Nephron progenitor cell (in vitro differentiated cells): ENCODE data around the gene NCOA7.
A peak's percentile ranks its signal among the peaks of the same experiment; 100 is the strongest.

Source experiments
- DNase-seq: peaks from one replicate; pipeline ENCODE4 v3.0.0; 2021
- H3K27ac Mint-ChIP-seq: 2 replicates; pipeline ENCODE4 v1.8.0; 2021; ENCODE audit warnings: mild to moderate bottlenecking, moderate library complexity, mixed read lengths
- H3K27me3 Mint-ChIP-seq: 2 replicates; pipeline ENCODE4 v1.8.0; 2021; ENCODE audit warnings: mild to moderate bottlenecking, low read depth, mixed read lengths; ENCODE audit not compliant: poor library complexity
- H3K36me3 Mint-ChIP-seq: 2 replicates; pipeline ENCODE4 v1.8.0; 2021; ENCODE audit warnings: low read depth, mixed read lengths
- H3K4me1 Mint-ChIP-seq: 2 replicates; pipeline ENCODE4 v1.8.0; 2021; ENCODE audit warnings: mixed read lengths
- H3K4me3 Mint-ChIP-seq: 2 replicates; pipeline ENCODE4 v1.8.0; 2021; ENCODE audit warnings: mild to moderate bottlenecking, moderate library complexity, mixed read lengths
- H3K9me3 Mint-ChIP-seq: 2 replicates; pipeline ENCODE4 v1.8.0; 2021; ENCODE audit warnings: mild to moderate bottlenecking, moderate library complexity, mixed read lengths
- TF ChIP-seq, protein P1 (sequence below): fragments of 200-600 bp; sonication (generic); IDR thresholded peaks from 2 replicates; pipeline ENCODE4 v1.5.0; 2021; ENCODE audit warnings: antibody characterized with exemption

The NCOA7 gene

DNA sequence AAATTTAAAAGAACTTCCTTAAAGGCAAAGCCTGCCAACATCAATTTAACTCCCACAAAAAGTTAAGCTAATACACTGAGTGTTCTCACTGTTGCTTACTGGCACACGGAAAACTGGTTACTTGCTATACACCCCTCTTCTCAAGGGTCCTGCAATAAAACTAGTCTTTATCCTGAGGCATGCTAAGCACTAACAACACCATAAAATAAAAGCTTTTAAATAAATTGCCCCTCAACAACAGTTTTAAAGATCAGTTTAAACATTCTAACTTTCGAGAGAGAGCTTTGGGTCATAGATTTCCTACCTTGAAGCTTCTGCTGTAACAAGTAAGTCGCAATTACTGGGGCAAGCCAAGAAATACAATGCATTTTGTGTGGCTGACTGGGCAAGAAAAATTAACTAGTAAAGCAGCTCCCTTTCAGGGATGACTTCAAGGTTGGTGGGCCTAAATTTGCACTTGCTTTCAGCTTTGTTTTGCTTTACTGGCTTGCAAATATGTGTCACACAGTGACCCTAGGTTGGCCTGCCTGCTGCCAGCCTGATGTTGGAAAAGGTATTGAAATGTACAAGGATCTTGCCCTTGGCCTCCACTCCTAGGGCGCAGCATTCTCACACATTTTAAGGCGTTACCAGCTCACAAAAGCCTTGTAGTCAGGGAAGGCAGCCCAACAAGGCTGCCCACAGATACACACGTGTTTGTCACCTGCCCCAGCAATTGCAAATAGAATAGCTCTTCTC, 45.3 kb upstream of the NCOA7 start:
- TF ChIP-seq, protein P1, sequence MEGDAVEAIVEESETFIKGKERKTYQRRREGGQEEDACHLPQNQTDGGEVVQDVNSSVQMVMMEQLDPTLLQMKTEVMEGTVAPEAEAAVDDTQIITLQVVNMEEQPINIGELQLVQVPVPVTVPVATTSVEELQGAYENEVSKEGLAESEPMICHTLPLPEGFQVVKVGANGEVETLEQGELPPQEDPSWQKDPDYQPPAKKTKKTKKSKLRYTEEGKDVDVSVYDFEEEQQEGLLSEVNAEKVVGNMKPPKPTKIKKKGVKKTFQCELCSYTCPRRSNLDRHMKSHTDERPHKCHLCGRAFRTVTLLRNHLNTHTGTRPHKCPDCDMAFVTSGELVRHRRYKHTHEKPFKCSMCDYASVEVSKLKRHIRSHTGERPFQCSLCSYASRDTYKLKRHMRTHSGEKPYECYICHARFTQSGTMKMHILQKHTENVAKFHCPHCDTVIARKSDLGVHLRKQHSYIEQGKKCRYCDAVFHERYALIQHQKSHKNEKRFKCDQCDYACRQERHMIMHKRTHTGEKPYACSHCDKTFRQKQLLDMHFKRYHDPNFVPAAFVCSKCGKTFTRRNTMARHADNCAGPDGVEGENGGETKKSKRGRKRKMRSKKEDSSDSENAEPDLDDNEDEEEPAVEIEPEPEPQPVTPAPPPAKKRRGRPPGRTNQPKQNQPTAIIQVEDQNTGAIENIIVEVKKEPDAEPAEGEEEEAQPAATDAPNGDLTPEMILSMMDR: no peak
- H3K9me3 Mint-ChIP-seq: no peaks in the 10 kb centered on the region
- DNase-seq: no peak
- H3K4me1 Mint-ChIP-seq: peaks cover 56% of the 10 kb centered on the region
- no peaks in the 10 kb centered on the region for H3K27me3 Mint-ChIP-seq
- no peak overlapping the region for H3K27ac Mint-ChIP-seq
- no peaks in the 10 kb centered on the region for H3K36me3 Mint-ChIP-seq
- H3K4me3 Mint-ChIP-seq: peak overlapping the region; percentile 89

DNA sequence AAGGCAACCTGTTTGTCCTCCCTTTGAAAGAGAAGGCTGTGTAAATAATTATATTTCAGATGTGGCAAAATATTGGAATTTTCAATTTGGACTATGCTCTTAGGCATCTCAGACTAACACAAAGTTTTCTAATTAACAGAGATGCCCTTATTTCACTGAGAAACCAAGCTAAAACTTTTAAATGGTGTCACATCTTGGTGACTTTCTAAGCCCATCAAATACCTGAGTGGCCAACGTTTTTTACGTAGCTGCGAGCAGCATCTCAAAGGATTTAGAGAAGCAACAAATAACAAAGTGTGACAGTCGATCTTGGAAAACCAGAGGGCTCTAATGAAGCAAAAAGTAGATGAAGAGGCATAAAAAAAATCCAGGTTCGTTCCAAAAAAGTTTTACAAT, 44.7 kb upstream of the NCOA7 start:
- no peaks in the 10 kb centered on the region for H3K9me3 Mint-ChIP-seq
- TF ChIP-seq, protein P1: no peak
- peak overlapping the region; percentile 89 for H3K4me3 Mint-ChIP-seq
- no peaks in the 10 kb centered on the region for H3K27me3 Mint-ChIP-seq
- H3K4me1 Mint-ChIP-seq: peaks cover 61% of the 10 kb centered on the region
- DNase-seq: no peak
- H3K36me3 Mint-ChIP-seq: no peaks in the 10 kb centered on the region
- peak overlapping the region; percentile 91 for H3K27ac Mint-ChIP-seq

DNA sequence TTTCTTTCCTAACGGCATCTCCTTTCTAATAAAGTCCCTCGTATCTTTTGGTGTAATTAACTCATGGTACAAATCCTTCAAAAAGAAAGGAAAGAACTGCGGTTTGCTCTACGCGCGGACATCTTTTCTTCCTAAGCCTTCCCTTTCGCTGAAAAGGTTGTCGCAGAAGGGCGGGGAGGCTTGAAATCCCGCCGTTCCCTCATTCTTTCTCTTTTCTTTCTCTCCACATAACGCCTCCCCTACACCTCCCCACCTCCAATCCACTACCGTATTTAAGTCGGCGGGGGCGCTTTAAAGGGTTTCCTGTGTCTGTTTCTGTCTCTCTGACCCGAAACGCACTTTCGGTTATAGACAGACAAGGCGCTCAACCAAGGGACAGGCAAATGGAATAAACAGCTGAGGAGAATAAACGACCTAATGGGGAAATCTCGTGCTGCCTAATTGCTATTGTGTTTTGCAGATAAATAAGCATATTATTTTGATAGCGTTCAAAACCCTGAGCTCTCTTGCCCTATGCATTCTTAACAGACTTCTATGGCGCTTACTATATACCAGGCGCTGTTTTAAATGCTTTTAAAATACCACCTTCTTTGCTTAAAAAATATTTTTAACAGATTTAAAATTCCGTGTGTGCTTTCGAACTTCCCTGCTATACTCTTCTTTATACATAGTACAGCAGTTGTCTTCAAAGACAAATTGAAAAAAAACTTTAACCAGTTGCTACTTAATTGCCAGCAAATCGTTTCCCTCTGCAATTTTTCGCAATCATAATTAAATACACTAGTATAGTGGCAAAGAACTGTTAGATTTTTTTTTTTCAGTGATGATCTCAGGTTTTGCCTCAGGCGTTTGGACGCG, 43.8 kb upstream of the NCOA7 start:
- peak; percentile 66 for DNase-seq
- Mint-ChIP-seq H3K36me3 (no peaks in the 10 kb centered on the region), H3K4me3 (peak overlapping the region; percentile 89), H3K27ac (peak overlapping the region; percentile 91), H3K4me1 (peaks cover 68% of the 10 kb centered on the region), H3K27me3 (no peaks in the 10 kb centered on the region), H3K9me3 (no peaks in the 10 kb centered on the region)
- TF ChIP-seq, protein P1: no peak

DNA sequence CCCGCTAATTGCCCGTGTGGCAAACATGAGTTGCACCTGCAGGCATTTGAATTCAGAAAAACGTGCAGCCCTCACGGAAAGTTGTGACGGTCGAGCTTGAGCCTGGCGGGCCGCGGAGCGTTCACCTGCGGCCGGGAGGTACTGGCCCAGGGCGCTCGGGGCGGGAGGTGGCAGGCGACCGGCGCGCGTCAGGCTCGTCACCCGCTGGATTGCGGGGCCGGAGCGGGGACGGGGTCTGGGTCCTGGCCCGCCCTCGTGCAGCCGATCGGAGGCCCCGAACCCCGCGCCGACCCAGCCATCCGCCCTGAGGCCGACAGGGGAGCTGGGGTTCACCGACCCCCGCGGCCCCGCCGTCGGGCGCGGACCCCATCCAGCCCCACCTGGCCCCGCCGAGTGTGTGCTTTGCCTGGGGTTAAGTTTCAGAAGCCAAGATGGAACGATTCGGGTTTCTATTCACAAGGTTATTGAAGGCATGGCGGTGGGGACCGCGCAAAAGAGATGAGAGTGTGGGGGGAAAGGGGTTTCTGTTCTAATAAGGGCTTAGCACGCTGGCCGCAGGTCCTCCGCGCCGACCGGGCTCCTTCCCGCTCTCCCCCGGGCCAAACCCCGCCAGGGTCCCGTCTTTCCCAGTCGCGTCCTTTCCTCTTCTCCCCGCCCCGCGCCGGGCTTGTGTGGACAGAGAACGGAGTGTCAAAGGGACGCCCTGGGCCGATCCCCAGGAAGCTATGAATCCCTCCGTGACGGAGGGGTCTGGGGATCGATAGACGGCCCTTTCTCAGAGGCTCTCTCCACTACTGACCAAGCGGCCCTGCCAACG, 43.0 kb upstream of the NCOA7 start:
- TF ChIP-seq, protein P1: no peak
- H3K27me3 Mint-ChIP-seq: no peaks in the 10 kb centered on the region
- peak overlapping the region; percentile 95 for H3K27ac Mint-ChIP-seq
- no peaks in the 10 kb centered on the region for H3K9me3 Mint-ChIP-seq
- peak; percentile 70 for DNase-seq
- peaks cover 68% of the 10 kb centered on the region for H3K4me1 Mint-ChIP-seq
- peak overlapping the region; percentile 99 for H3K4me3 Mint-ChIP-seq
- no peaks in the 10 kb centered on the region for H3K36me3 Mint-ChIP-seq

DNA sequence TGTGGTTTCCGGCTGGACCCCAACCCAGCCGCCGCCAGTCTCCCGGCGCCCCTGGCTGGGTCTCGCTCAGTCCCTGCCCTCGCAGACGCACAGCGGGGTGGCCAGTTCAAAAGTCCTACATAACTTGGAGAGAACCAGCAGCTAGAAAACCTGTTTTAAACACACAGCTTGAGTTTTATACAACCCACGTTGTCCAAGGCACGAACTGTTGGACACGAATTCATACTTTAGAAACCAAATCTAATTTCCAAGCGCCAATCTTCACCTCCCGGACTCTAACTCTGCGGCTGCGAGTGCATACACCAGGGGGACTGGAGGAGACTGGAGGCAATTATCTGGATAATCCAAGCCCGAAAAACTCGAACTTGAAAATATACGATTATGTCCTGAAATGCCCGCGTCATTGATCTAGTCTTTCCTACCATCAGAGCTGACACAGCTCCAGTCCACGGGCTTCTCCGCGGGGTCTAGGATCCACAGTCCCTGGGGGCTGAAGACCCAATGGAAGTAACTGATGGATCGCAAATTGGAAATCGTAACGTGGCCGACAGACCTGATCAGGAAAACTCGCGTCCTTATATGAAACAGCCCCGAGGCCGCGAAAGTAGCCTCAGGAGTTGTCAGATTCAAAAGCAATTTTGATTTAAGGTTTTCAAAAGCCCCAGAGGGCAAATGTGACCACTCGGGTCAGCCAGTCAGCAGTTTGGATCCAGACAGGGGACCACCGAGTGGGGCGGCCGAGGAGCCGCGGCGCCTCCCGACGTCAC, 42.2 kb upstream of the NCOA7 start:
- Mint-ChIP-seq H3K4me1 (peaks cover 73% of the 10 kb centered on the region), H3K27me3 (no peaks in the 10 kb centered on the region), H3K36me3 (no peaks in the 10 kb centered on the region), H3K4me3 (peak overlapping the region; percentile 99), H3K9me3 (no peaks in the 10 kb centered on the region), H3K27ac (peak overlapping the region; percentile 95)
- TF ChIP-seq, protein P1: no peak
- no peak for DNase-seq
